ENCODE results near the gene TIPIN. TPM values are rescaled to one million over a fixed set of nuclear protein-coding genes. Genes with fewer than 3 reads are reported as not detected.

Gene TIPIN
- 10 to 100 TPM in 1 of 2 donors, 1 to 10 TPM in 1; 8.0 to 20.1 TPM for total RNA-seq

DNA sequence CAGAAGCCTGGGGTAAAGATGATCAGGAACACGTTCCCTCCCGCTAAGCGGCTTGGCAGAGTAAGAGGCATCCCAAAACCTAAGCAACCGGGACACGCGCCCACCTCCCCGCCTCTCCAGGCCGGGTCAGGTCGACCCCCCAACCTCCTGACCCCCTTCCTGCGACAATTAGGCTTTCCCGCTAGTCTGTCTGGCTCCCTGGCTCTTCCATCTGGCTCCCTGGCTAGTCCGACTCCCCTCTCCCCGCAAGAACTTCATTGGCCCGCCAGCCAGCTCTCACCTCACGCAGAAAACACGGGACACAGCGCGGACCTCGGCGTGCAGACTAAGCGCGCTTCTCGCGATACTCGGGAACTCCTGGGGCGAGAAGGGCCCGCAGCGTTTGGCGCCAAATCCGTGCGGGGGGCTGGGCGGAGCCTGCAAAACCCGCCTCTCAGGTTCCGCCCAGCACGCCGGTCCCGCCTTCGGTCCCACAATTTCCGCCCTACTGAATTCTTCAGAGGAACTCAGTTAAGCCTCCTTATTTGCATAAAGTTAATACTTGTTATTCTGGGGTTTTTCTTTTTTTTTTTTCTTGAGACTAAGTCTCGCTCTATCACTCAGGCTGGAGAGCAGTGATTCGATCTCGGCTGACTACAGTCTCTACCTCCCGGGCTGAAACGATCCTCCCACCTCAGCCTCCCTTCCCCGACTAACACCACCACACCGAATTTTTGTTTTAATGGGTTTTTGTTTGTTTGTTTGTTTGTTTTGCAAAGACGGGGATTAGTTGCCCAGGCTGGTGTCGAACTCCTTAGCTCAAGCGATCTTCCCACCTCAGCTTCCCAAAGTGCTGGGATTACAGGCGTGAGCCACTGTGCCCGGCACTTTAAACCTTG is at the start of gene TIPIN:
Gene TIPIN (minus strand): TSS at position 327 of the 878 bp plus-strand sequence. CDS start 3,738 bp downstream, outside the sequence.
- Histone ChIP-seq H3K4me1 (replicated peaks) (no peaks in the 10 kb centered on the region), H3K36me3 (no peaks in the 10 kb centered on the region), H3K27ac (peak within 1 kb of the TSS; percentile 56 to 70), H3K4me3 (peak within 1 kb of the TSS; percentile 50 to 53), H3K27me3 (replicated peaks; ENCODE audit: insufficient read depth) (no peaks in the 10 kb centered on the region), H3K9me3 (no peaks in the 10 kb centered on the region)
- intact Hi-C loops (cut with DNase I) = loop anchor here (2.0 kb wide), 1 partner anchor 30 kb away; the partner anchor contains the start of gene MAP2K1
- TF ChIP-seq POLR2A (IDR thresholded peaks at IDR 0.05) (peak; percentile 24), POLR2AphosphoS5 (IDR thresholded peaks at IDR 0.05) (peak; percentile 64)
- TF ChIP-seq, protein P1, sequence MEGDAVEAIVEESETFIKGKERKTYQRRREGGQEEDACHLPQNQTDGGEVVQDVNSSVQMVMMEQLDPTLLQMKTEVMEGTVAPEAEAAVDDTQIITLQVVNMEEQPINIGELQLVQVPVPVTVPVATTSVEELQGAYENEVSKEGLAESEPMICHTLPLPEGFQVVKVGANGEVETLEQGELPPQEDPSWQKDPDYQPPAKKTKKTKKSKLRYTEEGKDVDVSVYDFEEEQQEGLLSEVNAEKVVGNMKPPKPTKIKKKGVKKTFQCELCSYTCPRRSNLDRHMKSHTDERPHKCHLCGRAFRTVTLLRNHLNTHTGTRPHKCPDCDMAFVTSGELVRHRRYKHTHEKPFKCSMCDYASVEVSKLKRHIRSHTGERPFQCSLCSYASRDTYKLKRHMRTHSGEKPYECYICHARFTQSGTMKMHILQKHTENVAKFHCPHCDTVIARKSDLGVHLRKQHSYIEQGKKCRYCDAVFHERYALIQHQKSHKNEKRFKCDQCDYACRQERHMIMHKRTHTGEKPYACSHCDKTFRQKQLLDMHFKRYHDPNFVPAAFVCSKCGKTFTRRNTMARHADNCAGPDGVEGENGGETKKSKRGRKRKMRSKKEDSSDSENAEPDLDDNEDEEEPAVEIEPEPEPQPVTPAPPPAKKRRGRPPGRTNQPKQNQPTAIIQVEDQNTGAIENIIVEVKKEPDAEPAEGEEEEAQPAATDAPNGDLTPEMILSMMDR (IDR thresholded peaks at IDR 0.05) = no peak
- WGBS = 8% methylated on average over 51 of the region's 51 CpGs
- DNase-seq (ENCODE audit: low spot score) = peak; percentile 90

DNA sequence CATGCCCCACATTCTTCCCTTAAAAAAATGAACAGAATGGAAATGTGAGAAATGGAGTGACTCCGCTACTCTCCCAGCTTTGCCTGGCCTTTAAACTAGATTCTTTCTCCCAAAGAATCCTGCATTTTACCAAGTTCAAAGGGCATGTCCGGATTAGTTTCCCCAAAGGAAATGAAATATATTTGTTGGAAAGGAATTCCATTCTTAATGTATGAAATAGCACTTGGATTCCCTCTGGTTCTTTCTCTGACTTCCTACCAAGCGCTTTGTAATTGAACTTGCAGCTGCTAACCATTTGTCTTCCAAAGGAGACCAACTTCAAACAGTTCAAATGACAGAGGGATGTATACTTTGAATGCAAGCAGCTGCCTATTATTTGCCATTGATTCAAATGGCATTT is 49.1 kb upstream of the TIPIN start:
- Histone ChIP-seq H3K27ac (no peak overlapping the region), H3K36me3 (no peaks in the 10 kb centered on the region), H3K9me3 (no peaks in the 10 kb centered on the region), H3K4me3 (no peak overlapping the region), H3K4me1 (replicated peaks) (no peaks in the 10 kb centered on the region), H3K27me3 (replicated peaks; ENCODE audit: insufficient read depth) (no peaks in the 10 kb centered on the region)
- intact Hi-C loops (cut with DNase I) = no loop called here
- WGBS = 91% methylated on average over 3 of the region's 3 CpGs
- TF ChIP-seq, protein P1 (IDR thresholded peaks at IDR 0.05) = no peak
- TF ChIP-seq POLR2A (IDR thresholded peaks at IDR 0.05) = no peak
- no peak for TF ChIP-seq POLR2AphosphoS5 (IDR thresholded peaks at IDR 0.05)
- DNase-seq (ENCODE audit: low spot score) = no peak

DNA sequence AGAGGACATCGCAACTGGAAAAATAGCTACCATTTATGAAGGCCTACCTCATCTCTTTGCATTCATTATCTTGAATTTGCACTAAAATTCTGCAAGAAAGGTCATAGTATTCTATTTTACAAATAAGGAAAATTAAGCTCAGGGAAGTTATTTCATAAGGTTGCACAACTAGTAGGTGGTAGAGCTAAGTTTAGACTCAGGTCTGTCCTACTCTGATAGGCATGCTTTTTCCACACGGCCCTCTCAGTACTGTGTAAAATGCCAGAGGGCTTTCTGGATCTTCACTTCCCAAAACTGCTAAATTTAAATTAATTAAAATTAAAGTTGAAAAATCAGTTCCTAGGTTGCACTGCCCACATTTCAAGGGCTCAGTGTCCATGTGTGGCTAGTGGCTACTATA is 48.5 kb upstream of the TIPIN start:
- intact Hi-C loops (cut with DNase I) = no loop called here
- TF ChIP-seq, protein P1 (IDR thresholded peaks at IDR 0.05) = no peak
- no peak for TF ChIP-seq POLR2AphosphoS5 (IDR thresholded peaks at IDR 0.05)
- TF ChIP-seq POLR2A (IDR thresholded peaks at IDR 0.05) = no peak
- Histone ChIP-seq H3K4me1 (replicated peaks) (no peaks in the 10 kb centered on the region), H3K36me3 (no peaks in the 10 kb centered on the region), H3K4me3 (no peak overlapping the region), H3K27me3 (replicated peaks; ENCODE audit: insufficient read depth) (no peaks in the 10 kb centered on the region), H3K27ac (no peak overlapping the region), H3K9me3 (no peaks in the 10 kb centered on the region)
- 86% methylated on average over 2 of the region's 2 CpGs for WGBS
- no peak for DNase-seq (ENCODE audit: low spot score)

DNA sequence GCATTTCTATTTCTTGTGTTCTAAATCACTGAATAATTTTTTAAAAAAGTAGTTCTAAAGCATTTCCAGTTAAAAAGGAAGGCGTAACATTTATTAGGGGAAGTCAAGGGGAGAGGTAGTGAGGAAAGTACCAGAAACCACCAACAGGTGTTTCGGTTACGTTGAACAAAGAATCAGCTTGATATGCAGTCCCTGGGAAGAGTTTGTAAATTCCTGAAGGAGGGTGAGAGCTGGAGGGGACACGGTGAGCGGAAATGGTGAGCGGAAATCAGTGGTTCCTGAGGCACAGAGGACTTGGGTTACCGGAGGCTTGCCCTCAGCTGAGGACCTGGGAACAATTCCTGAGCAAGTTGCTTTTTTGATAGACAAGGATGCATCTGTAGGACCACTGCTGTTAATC is 48.0 kb upstream of the TIPIN start:
- DNase-seq (ENCODE audit: low spot score) = no peak
- TF ChIP-seq, protein P1 (IDR thresholded peaks at IDR 0.05) = no peak
- TF ChIP-seq POLR2A (IDR thresholded peaks at IDR 0.05) (no peak), POLR2AphosphoS5 (IDR thresholded peaks at IDR 0.05) (no peak)
- Histone ChIP-seq H3K4me1 (replicated peaks) (no peaks in the 10 kb centered on the region), H3K27me3 (replicated peaks; ENCODE audit: insufficient read depth) (no peaks in the 10 kb centered on the region), H3K36me3 (no peaks in the 10 kb centered on the region), H3K27ac (no peak overlapping the region), H3K4me3 (no peak overlapping the region), H3K9me3 (no peaks in the 10 kb centered on the region)
- intact Hi-C loops (cut with DNase I) = no loop called here
- WGBS = 83% methylated on average over 7 of the region's 7 CpGs

- DNase-seq (ENCODE audit: low spot score) = no peak
- TF ChIP-seq, protein P1 (IDR thresholded peaks at IDR 0.05) = no peak
- TF ChIP-seq POLR2A (IDR thresholded peaks at IDR 0.05) = no peak
- no peak for TF ChIP-seq POLR2AphosphoS5 (IDR thresholded peaks at IDR 0.05)
- H3K27me3 ChIP-seq (replicated peaks; ENCODE audit: insufficient read depth) = no peaks in the 10 kb centered on the region
- H3K4me1 ChIP-seq (replicated peaks) = no peaks in the 10 kb centered on the region
- H3K9me3 ChIP-seq = no peaks in the 10 kb centered on the region
- H3K4me3 ChIP-seq = no peak overlapping the region
- WGBS = 88% methylated on average over 8 of the region's 8 CpGs
- no peak overlapping the region for H3K27ac ChIP-seq
- intact Hi-C loops (cut with DNase I) = no loop called here
- no peaks in the 10 kb centered on the region for H3K36me3 ChIP-seq
These were observed 47.6 kb upstream of the TIPIN start for GRCh38 chr15:66404122-66404521.

All from prostate gland (tissue), 2 donors.